VCaP (cell line): Measurements from ENCODE around the gene CDC42EP2.

Source experiments
- H3K27ac ChIP-seq: fragments of 450-650 bp; 2 replicates; pipeline ENCODE4 v1.5.1; 2017
- TF ChIP-seq, protein P1 (sequence below): fragments of 450-650 bp; conservative IDR thresholded peaks from 2 replicates; pipeline ENCODE4 v1.5.1; 2017; ENCODE audit warnings: mild to moderate bottlenecking, moderate library complexity

Gene CDC42EP2

GRCh38 chr11:65315866-65316226, 1.2 kb downstream of the CDC42EP2 start:
- peak overlapping the region; percentile 98 for H3K27ac ChIP-seq
- TF ChIP-seq, protein P1, sequence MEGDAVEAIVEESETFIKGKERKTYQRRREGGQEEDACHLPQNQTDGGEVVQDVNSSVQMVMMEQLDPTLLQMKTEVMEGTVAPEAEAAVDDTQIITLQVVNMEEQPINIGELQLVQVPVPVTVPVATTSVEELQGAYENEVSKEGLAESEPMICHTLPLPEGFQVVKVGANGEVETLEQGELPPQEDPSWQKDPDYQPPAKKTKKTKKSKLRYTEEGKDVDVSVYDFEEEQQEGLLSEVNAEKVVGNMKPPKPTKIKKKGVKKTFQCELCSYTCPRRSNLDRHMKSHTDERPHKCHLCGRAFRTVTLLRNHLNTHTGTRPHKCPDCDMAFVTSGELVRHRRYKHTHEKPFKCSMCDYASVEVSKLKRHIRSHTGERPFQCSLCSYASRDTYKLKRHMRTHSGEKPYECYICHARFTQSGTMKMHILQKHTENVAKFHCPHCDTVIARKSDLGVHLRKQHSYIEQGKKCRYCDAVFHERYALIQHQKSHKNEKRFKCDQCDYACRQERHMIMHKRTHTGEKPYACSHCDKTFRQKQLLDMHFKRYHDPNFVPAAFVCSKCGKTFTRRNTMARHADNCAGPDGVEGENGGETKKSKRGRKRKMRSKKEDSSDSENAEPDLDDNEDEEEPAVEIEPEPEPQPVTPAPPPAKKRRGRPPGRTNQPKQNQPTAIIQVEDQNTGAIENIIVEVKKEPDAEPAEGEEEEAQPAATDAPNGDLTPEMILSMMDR: no peak; the same call in 1 of the 2 replicates

- H3K27ac ChIP-seq: peak overlapping the region; percentile 98
- TF ChIP-seq, protein P1: no peak
Observed at GRCh38 chr11:65316227-65317024, 1.8 kb downstream of the CDC42EP2 start.

DNA sequence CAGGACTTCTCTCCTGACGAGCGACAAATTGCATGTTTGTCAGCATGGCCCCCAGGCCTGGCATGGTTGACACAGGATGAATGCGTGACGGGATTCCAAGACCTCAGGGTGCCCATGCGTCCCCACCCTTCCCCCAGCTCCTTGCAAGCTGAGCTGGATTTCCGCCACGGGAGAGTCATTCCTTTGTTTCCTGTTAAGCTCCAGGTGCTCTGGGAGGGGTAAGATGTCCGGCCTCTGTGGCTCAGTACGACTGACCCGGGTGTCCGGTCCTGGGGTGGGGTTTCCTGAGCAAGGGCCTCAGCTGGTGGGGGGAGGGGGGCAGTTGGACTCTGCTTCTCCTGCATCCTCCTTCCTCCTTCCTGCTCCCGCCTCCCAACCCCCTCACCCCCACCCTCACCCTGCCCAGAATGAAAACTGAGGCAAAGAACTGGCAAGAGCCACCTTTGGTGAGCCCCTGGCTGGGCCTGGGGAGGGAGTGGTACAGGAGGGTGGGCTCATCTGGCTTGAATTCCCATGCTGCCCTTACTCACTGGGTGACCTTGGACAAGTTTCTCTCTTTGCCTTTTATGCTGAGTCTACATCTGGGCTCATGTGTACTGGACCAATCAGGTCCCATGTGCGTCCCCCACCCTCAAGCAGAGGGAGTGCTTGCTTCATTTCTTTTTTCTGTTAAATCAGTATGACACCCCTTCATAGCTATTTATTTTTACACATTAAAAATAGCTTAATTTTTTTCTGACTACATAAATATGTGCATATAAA, 2.5 kb downstream of the CDC42EP2 start:
- peak overlapping the region; percentile 98 for H3K27ac ChIP-seq
- TF ChIP-seq, protein P1: no peak

DNA sequence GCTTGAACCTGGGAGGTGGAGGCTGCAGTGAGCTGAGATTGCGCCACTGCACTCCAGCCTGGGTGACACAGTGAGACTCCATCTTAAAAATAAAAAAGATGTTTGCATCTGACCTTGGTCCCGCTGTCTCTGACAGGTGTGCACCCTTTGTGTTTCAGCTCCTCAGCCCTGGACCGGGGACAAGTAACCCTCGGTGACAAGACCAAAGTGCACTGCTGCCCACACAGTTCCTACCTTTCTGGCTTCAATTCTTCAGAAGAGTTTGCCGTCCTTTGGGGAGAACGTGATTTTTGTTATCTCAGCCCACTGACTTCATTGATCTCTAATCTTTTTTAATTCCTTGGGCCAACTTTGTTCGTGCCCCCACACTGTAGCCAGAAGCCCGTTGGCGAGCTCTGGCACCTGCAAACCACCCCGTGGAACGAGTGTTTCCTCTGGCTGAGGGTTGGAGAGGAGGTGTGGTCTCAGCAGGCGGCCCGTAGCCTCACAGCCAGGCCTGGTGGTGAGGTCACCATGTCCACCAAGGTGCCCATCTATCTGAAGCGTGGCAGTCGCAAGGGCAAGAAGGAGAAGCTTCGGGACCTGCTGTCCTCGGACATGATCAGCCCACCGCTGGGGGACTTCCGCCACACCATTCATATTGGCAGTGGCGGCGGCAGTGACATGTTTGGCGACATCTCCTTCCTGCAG, 5.9 kb downstream of the CDC42EP2 start:
- TF ChIP-seq, protein P1: no peak
- no peak overlapping the region for H3K27ac ChIP-seq

GRCh38 chr11:65321076-65321475, 6.4 kb downstream of the CDC42EP2 start:
- 0 out of 2 replicates have a peak overlapping the region, but pooled peaks have one; percentile 1 for H3K27ac ChIP-seq
- TF ChIP-seq, protein P1: no peak

GRCh38 chr11:65321828-65322485, 7.3 kb downstream of the CDC42EP2 start:
- TF ChIP-seq, protein P1: no peak
- H3K27ac ChIP-seq: peak overlapping the region; percentile 1; the same call in 1 of the 2 replicates

DNA sequence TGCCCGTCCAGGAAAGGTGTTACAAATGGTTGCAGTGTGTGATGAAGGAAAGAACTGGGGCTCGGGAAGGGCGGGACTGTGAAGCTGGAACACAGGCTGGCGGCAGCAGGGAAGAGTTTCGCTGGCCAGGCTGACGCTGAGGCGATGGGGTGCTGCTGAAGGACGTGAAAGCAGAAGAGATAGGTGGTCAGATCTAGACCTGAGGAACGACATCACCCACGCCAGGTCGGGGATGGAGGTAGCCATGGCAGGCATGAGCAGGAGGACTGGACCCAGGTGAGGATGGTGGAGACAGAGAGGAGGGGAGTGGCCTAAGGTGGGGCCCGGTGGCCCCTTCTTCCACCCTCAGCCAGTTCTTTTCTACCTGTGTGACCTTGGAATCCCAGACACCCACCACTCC, 9.1 kb downstream of the CDC42EP2 start:
- H3K27ac ChIP-seq: no peak overlapping the region
- TF ChIP-seq, protein P1: no peak
